Measurements from ENCODE around the gene RIMKLB. TPM values are rescaled to one million over a fixed set of nuclear protein-coding genes. Genes with fewer than 3 reads are reported as not detected.
"Not testable (repeated sequence)": the region's sequence is repeated elsewhere in the genome, so short reads cannot be mapped to it uniquely, and the experiment has no call there.

The RIMKLB gene
- total RNA-seq, 1 donor from 2014 or later: 46.6 TPM

DNA sequence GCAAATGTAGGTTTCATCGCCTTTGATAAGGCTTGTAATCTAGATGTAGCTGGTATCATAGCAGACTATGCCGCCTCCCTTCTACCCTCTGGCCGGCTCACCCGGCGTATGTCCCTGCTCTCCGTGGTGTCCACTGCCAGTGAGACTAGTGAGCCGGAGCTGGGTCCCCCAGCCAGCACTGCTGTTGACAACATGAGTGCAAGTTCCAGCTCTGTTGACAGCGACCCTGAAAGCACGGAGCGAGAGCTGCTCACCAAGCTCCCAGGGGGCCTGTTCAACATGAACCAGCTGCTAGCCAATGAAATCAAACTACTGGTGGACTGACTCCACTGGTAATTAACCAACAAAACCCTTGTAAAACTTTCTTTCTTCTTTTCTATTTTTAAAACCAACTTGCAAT, 75.7 kb downstream of the RIMKLB start:
- no peak for DNase-seq (ENCODE audit: low read depth in 2 of 2)

DNA sequence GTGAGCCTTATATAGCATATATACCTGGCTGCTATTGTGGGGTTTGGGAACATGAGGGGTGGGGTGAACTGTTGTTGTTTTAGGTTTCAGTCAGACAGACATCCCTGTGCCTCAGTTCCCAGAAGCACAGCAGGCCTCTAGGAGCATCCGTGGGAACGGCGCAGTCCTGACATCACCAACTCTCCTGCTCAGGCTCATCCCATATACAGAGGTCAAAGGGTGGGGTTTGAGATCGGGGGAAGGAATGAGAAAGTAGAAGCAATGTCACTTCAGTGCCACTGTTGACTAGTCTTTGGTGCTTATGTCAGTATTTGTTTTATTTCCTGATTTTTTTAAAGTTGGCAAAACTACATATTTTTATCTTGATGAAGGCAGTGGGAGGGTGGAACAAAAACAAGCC, 81.5 kb downstream of the RIMKLB start:
- peak in 1 of 2 donors; percentile 11 for DNase-seq (ENCODE audit: low read depth in 2 of 2)

DNA sequence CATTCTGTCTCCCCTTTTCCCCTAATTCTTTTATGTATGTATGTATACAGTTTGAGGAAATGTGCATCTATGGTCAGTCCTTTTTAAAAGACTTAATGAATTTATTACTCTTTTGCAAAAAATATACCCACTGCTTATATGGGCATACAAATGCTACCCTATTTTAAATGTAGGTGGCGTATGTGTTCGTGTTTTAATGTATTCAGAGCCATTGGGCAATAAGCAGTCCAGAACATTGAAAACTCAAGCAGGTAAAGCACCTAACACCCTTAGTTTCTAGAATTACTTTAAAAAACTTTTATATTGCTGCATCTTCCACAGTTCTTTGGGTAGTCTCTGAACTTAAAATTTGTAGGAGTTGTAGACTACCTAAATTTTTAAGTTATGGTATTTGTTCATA, 82.1 kb downstream of the RIMKLB start:
- DNase-seq (ENCODE audit: low read depth in 2 of 2): no peak

DNA sequence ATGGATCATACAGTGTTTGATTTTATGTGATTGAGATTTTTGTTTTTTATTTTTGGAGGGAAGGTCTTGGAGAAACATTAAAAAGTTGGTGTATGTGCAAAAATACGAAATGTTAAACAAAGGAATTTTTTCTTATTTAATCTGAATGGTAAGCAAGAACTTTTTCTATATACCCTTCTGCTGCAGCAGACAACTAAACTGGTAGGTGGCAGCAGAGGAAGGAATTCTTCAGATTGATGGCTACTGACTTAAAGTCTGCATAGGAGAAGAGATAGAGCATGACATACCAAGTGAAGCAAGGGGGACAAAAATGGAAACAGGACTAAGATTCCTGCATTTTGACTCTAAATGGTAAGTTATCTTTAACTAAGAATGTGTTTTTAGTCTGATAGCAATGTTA, 82.6 kb downstream of the RIMKLB start:
- peak; percentile 9 to 48 for DNase-seq (ENCODE audit: low read depth in 2 of 2)

DNA sequence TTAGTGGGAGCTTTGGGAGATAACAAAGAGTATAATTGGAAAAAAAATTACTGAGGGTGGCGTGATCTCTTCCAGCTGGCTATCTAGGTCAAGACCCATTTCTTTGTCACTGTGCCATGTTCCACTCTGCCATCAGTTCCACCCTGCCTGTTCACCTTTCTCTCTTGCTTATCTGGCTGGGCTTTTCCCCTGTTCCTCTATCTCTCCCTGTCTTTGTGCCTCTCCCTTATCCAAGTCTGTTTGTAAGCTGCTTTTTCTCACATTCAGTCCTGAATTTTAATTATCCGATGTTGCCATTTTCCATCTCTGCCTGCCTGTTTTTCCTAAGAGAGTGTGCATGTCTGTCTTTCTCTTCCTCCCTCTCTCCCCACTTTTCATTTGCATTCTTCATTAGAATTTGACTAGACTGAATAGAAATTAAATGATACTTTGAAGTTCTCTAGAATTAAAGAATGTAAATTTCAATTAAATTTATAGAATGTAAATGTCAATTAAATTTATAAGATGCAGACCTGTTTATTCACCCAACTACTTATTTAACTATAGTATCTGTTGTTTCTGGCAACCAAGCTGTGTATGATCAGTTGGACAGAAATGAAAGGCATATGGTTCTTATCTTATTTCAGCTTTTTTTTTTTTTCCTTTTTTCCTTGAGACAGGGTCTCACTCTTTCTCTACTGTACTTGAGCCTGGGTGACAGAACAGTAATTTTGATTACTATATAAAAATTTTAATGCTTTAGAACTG, 83.8 kb downstream of the RIMKLB start:
- DNase-seq (ENCODE audit: low read depth in 2 of 2): no peak

DNA sequence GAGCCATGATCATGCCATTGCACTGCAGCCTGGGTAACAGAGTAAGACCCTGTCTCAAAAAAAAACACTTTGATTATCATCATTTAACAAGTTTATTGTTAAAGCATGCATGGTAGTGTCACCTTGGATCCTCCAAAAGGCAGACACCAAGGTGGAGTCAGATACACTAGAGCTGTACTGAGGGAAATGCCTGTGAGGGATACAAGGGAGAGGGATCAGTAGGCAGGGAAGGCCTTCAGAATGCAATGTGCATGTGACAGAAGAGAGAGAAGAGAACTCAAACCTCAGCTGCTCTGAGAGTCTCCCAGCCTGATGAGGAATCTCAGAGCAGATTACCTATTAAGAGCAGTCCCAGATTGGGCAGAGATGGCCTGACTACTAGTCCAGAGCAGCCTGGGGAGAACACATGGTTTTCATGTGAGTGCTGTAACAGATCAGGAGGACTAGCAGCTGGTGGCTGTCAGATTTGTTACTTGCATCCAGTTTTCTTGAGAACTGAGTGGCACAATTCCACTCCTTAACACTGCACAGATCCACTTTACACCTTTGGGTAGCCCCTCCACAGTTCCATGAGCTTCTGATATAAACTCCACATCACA, 86.6 kb downstream of the RIMKLB start:
- DNase-seq (ENCODE audit: low read depth in 2 of 2): no peak

DNA sequence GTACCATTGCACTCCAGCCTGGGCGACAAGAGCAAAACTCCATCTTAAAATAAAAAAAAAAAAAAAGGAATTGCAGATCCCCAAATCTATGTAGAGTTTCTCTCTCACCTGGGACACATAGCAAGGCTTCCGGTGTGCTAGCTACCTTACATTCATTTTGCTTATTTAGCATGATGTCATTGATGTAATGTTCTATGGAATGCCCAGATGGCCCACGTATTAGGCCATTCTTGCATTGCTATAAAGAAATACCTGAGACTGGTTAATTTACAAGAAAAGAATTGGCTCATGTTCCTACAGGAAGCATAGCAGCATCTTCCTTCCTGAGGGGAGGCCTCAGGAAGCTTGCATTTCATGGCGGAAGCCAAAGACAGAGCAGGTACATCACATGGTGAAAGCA, 87.7 kb downstream of the RIMKLB start:
- no peak for DNase-seq (ENCODE audit: low read depth in 2 of 2)

DNA sequence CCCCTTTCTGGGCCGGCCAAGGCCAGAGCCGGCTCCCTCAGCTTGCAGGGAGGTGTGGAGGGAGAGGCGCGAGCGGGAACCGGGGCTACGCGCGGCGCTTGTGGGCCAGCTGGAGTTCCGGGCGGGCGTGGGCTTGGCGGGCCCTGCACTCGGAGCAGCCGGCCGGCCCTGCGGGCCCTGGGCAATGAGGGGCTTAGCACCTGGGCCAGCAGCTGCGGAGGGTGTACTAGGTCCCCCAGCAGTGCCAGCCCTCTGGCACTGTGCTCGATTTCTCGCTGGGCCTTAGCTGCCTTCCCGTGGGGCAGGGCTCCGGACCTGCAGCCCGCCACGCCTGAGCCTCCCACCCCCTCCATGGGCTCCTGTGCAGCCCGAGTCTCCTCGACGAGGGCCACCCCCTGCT, 89.4 kb downstream of the RIMKLB start:
- not testable (repeated sequence) for DNase-seq (ENCODE audit: low read depth in 2 of 2)

DNA sequence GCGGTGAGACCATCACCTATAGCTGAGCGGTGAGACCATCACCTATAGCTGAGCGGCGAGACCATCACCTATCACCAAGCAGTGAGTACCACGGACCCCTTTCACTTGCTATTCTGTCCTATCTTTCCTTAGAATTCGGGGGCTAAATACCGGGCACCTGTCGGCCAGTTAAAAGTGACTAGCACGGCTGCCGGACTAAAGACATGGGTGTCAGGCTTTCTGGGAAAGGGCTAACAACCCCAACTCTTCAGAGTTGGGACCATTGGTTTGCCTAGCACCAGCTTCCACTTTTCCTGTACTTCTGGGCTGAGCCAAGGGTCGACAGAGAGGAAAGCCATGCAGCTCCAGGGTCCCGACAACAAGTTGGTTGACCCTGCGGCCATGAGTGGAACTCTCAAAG, 90.9 kb downstream of the RIMKLB start:
- not testable (repeated sequence) for DNase-seq (ENCODE audit: low read depth in 2 of 2)

DNA sequence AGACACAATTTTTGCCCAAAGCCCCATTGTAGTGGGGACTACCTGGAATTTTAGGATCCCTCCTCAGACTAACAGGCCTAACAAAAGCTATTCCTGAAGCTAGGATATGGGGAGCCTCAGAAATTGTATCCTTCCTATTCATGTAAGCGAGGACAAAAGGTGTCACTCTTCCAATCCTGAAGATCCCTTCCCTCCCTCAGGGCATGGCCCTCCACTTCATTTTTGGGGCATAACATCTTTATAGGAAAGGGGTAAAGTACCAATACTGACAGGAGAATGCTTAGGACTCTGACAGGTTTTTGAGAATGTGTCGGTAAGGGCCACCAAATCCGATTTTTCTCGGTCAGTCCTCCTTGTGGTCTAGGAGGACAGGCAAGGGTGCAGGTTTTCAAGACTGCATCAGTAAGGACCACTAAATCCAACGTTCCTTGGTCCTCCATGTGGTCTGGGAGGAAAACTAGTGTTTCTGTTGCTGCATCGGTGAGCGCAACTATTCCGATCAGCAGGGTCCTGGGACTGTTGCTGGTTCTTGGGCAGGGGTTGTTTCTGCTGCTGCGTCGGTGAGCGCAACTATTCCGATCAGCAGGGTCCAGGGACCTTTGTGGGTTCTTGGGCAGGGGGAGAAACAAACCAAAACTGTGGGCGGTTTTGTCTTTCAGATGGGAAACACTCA, 91.7 kb downstream of the RIMKLB start:
- DNase-seq (ENCODE audit: low read depth in 2 of 2): not testable (repeated sequence)

DNA sequence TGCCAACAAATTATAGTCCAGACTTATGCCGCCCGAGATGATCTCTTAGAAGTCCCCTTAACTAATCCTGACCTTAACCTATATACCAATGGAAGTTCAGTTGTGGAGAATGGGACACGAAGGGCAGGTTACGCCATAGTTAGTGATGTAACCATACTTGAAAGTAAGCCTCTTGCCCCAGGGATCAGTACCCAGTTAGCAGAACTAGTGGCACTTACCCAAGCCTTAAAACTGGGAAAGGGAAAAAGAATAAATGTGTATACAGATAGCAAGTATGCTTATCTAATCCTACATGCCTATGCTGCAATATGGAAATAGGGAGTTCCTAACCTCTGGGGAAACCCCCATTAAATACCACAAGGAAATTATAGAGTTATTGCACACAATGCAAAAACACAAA, 95.4 kb downstream of the RIMKLB start:
- not testable (repeated sequence) for DNase-seq (ENCODE audit: low read depth in 2 of 2)

DNA sequence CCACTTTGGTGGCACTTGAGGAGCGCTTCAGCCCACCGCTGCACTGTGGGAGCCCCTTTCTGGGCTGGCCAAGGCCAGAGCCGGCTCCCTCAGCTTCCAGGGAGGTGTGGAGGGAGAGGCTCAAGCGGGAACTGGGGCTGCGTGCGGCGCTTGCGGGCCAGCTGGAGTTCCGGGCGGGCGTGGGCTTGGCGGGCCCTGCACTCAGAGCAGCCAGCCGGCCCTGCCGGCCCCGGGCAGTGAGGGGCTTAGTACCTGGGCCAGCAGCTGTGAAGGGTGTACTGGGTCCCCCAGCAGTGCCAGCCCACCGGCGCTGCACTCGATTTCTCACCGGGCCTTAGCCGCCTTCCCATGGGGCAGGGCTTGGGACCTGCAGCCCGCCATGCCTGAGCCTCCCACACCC, 96.8 kb downstream of the RIMKLB start:
- DNase-seq (ENCODE audit: low read depth in 2 of 2): not testable (repeated sequence)

DNA sequence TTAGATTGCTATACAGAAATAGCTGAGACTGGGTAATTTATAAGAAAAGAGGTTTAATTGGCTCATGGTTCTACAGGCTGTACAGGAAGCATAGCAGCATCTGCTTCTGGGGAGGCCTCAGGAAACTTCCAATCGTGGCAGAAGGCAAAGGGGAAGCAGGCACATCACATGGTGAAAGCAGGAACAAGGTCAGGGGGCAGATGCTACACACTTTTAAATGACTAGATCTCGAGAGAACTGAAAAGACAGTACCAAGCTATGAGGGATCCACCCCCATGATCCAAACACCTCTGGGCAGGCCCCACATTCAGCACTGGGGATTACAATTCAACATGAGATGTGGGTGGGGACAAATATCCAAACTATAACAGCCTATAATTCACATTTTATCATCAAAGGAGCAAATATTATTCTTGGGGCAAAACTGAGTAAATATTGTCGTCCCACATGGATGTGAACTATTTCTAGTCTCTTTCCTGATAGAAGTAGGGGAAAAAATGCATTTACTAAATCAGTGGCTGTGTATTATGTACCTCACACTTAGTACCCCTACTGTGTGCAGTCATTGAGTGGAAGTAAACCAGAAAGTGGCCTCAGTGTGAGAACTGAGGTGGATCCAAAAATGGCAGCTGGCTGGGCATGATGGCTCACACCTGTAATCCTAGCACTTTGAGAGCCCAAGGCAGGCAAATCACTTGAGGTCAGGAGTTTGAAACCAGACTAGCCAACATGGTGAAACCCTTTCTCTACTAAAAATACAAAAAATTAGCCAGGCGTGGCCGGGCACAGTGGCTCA, 99.2 kb downstream of the RIMKLB start:
- DNase-seq (ENCODE audit: low read depth in 2 of 2): no peak

DNA sequence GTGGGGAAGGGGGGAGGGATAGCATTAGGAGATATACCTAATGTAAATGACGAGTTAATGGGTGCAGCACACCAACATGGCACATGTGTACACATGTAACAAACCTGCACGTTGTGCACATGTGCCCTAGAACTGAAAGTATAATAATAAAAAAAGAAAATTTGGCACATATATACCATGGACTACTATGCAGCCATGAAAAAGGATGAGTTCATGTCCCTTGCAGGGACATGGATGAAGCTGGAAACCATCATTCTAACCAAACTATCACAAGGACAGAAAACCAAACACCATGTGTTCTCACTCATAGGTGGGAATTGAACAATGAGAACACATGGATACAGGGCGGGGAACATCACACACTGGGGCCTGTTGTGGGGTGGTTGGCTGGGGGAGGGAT, 103.4 kb downstream of the RIMKLB start:
- DNase-seq (ENCODE audit: low read depth in 2 of 2): not testable (repeated sequence)

DNA sequence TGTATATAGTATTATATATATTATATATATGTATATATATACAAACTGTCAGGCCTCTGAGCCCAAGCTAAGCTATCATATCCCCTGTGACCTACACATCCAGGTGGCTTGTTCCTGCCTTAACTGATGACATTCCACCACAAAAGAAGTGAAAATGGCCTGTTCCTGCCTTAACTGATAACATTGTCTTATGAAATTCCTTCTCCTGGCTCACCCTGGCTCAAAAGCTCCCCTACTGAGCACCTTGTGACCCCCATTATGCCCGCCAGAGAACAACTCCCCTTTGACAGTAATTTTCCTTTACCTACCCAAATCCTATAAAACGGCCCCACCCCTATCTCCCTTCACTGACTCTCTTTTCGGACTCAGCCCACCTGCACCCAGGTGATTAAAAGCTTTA, 107.0 kb downstream of the RIMKLB start:
- DNase-seq (ENCODE audit: low read depth in 2 of 2): not testable (repeated sequence)

DNA sequence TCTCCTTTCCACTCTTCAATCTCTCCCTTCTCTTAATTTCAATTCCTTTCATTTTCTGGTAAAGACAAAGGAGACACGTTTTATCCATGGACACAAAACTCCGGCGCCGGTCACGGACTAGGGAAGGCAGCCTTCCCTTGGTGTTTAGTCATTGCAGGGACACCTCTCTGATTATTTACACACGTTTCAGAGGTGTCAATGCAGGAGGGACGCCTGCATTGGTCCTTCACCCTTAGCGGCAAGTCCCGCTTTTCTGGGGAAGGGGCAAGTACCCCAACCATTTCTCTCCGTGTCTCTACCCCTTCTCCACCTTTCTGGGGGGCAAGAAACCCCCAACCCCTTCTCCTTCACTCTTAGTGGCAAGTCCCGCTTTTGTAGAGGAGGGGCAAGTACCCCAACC, 107.7 kb downstream of the RIMKLB start:
- DNase-seq (ENCODE audit: low read depth in 2 of 2): not testable (repeated sequence)

DNA sequence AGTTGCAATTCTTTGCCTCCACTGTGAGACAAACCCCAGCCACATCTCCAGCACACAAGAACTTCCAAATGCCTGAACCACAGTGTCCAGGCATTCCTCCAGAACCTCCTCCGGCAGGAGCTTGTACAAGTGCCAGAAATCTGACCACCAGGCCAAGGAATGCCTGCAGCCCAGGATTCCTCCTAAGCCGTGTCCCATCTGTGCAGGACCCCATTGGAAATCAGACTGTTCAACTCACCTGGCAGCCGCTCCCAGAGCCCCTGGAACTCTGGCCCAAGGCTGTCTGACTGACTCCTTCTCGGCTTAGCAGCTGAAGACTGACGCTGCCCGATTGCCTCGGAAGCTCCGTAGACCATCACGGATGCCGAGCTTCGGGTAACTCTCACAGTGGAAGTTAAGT, 109.3 kb downstream of the RIMKLB start:
- not testable (repeated sequence) for DNase-seq (ENCODE audit: low read depth in 2 of 2)

DNA sequence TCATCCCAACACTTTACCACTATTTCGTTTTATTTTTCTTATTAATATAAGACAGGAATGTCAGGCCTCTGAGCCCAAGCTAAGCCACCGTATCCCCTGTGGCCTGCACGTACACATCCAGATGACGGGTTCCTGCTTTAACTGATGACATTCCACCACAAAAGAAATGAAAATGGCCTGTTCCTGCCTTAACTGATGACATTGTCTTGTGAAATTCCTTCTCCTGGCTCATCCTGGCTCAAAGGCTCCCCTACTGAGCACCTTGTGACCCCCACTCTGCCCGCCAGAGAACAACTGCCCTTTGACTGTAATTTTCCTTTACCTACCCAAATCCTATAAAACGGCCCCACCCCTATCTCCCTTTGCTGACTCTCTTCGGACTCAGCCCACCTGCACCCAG, 112.3 kb downstream of the RIMKLB start:
- not testable (repeated sequence) for DNase-seq (ENCODE audit: low read depth in 2 of 2)

DNA sequence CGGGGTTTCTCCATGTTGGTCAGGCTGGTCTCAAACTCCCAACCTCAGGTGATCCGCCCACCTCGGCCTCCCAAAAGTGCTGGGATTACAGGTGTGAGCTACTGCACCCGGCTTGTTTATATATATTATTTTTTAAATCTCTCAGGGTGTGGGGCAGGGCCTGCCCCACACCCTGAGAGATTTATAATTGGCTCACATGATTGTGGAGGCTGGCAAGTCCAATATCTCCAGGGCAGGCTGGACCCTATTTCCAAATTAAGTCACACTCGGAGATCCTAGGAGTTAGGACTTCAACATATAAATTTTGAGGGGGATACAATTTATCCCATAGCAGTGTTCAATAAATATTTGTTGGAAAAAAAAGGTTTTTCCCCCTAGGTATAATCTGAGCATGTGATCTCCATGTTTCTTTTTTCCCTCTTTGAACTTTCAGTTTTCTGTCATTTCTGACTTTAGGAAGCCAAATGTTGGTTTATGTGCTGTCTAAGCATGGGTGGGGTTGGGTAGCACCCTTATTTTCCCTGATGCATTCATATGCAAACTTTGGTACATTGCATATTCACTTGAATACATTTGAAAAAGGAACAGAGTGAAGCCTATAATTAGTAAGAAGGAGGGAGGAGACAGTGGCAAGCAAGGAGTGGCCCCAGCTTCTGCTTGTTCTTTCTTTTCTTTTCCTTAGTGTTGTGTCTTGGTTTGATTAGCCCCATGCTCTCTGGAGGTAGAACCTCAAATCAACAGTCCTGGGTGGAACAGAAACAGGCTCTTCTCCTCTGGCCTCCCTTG, 116.0 kb downstream of the RIMKLB start:
- DNase-seq (ENCODE audit: low read depth in 2 of 2): no peak

DNA sequence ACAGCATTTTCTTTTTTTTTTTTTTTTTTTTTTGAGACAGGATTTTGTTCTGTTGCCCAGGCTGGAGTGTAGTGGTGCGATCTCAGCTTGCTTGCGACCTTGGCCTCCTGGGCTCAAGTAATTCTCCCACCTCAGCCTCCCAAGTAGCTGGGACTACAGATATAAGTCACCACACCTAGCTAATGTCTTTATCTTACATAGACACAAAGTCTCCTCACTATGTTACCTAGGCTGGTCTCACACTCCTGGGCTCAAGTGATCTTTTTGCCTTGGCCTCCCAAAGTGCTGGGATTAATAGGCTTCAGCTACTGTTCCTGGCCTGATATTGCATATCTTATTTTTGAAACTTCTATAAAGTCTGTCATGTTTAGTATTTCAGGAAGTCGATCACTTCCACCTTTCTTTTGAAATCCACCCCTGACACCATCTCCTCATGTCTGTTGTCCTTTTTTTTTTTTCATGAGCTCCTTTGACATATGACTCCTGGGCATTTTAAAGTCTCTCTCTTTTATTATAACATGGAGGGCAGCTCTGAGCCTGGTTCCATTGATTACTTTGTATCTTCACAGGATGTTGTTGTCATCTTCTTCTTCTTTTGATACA, 118.8 kb downstream of the RIMKLB start:
- no peak for DNase-seq (ENCODE audit: low read depth in 2 of 2)

DNA sequence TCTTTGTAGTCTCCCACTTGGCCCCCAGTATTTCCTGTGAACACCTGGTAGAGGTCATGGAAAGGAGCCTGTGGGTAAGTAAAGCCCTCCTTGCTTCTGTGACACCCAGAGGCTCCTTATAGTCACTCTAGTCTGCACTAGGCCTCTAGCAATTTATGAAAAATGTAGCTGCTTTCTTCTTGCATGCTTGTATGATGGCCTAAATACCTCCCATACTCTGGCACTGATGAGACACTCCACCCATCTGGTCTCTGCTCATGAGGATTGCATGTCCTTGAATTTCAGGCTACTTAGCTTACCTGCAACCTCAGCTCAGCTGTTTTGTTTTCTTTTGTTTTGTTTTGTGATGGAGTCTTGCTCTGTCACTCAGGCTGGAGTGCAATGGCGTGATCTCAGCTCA, 120.1 kb downstream of the RIMKLB start:
- DNase-seq (ENCODE audit: low read depth in 2 of 2): no peak

Measured in lung microvascular endothelial cell (primary cell).